ENCODE results near the gene CUEDC2. TPM values are rescaled to one million over a fixed set of nuclear protein-coding genes. Genes with fewer than 3 reads are reported as not detected.

CUEDC2 gene
- total RNA-seq, 2 donors from 2014 or later = 79.1 to 87.1 TPM

DNA sequence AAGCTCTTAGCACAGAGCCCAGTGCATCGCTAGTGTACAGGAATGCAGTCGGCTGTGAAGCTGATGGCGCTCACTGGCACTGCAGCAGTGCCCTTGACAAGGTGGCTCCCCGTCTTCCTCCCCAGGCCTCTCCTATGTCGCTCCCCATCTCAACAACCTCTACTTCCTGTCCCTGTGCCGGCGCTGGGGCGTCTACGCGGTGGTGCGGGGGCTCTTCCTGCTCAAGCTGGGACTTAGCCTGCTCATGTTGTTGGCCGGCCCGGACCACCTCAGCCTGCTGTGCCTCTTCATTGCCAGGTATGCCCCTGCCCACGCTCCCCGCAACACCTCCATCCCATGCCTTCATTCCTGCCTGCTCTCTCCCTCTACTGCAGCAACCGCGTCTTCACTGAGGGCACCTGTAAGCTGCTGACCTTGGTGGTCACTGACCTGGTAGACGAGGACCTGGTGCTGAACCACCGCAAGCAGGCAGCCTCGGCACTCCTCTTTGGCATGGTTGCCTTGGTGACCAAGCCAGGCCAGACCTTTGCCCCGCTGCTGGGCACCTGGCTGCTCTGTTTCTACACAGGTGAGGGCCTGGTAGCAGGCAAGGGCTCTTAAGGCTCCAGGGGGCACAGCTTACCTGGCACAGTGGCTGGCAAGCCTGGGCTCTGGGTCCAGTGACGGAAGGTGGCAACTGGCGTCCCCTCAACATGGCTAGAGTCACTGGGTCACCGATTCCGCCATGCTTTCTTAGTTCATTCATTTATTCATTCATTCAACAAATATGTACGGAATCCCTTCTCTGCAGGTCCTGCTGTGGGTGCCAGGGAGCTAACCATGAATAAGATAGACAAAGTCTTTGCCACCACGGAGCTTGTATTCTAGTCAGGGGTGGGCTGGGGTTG lies 41.3 kb upstream of the CUEDC2 start:
- Histone ChIP-seq H3K9me3 (no peaks in the 10 kb centered on the region), H3K4me1 (no peaks in the 10 kb centered on the region), H3K36me3 (no peaks in the 10 kb centered on the region), H3K4me3 (no peak overlapping the region), H3K27ac (no peak overlapping the region), H3K27me3 (no peaks in the 10 kb centered on the region)
- TF ChIP-seq, protein P1, sequence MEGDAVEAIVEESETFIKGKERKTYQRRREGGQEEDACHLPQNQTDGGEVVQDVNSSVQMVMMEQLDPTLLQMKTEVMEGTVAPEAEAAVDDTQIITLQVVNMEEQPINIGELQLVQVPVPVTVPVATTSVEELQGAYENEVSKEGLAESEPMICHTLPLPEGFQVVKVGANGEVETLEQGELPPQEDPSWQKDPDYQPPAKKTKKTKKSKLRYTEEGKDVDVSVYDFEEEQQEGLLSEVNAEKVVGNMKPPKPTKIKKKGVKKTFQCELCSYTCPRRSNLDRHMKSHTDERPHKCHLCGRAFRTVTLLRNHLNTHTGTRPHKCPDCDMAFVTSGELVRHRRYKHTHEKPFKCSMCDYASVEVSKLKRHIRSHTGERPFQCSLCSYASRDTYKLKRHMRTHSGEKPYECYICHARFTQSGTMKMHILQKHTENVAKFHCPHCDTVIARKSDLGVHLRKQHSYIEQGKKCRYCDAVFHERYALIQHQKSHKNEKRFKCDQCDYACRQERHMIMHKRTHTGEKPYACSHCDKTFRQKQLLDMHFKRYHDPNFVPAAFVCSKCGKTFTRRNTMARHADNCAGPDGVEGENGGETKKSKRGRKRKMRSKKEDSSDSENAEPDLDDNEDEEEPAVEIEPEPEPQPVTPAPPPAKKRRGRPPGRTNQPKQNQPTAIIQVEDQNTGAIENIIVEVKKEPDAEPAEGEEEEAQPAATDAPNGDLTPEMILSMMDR (IDR thresholded peaks at IDR 0.05) = no peak
- no peak for DNase-seq (ENCODE audit: low spot score)

DNA sequence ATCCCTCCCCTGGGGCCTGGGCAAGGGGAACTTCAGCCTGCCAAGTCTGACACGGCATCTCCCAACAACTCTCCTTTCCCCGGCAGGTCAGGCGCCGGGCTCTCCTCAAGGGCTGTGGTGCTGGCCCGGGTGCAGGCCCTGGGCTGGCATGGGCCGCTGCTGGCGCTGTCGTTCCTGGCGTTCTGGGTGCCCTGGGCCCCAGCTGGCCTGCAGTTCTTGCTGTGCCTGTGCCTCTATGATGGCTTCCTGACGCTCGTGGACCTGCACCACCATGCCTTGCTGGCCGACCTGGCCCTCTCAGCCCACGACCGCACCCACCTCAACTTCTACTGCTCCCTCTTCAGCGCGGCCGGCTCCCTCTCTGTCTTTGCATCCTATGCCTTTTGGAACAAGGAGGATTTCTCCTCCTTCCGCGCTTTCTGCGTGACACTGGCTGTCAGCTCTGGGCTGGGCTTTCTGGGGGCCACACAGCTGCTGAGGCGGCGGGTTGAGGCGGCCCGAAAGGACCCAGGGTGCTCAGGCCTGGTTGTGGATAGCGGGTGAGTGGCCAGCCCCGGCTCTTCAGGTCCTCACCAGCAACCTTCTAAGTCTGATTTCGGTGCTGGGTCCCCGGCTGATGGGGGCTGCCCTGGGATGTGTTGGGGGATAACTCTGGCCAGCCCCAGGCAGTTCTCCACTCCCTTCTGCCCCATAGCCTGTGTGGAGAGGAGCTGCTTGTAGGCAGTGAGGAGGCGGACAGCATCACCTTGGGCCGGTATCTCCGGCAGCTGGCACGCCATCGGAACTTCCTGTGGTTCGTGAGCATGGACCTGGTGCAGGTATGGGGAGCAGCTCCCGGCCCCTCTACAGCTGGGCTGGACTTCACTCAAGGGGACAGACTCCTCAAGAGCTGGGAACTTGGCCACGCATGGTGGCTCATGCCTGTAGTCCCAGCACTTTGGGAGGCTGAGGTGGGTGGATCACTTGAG lies 38.5 kb upstream of the CUEDC2 start:
- Histone ChIP-seq H3K27me3 (no peaks in the 10 kb centered on the region), H3K36me3 (no peaks in the 10 kb centered on the region), H3K9me3 (no peaks in the 10 kb centered on the region), H3K4me1 (no peaks in the 10 kb centered on the region), H3K4me3 (no peak overlapping the region), H3K27ac (no peak overlapping the region)
- TF ChIP-seq, protein P1 (IDR thresholded peaks at IDR 0.05) = no peak
- DNase-seq (ENCODE audit: low spot score) = no peak

DNA sequence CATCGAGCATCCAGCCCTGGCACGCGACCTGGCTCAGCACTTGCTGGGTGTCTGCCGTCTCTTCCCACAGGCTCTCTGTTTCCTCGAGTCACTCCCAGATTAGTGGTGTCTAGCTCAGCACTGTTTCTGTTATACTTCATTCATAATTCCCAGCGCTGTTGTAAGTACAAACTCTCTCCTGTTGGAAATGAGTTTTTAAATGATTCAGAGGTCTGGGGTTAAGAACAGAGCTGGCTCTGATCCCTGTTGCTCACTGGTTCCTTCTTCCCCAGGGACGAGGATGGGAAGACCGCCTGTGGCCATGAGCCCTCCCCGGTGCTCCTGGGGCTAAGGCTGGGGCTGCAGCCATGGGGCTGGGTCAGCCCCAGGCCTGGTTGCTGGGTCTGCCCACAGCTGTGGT lies 36.3 kb upstream of the CUEDC2 start:
- Histone ChIP-seq H3K4me3 (no peak overlapping the region), H3K27ac (no peak overlapping the region), H3K36me3 (no peaks in the 10 kb centered on the region), H3K27me3 (no peaks in the 10 kb centered on the region), H3K4me1 (no peaks in the 10 kb centered on the region), H3K9me3 (no peaks in the 10 kb centered on the region)
- TF ChIP-seq, protein P1 (IDR thresholded peaks at IDR 0.05) = no peak
- DNase-seq (ENCODE audit: low spot score) = no peak

DNA sequence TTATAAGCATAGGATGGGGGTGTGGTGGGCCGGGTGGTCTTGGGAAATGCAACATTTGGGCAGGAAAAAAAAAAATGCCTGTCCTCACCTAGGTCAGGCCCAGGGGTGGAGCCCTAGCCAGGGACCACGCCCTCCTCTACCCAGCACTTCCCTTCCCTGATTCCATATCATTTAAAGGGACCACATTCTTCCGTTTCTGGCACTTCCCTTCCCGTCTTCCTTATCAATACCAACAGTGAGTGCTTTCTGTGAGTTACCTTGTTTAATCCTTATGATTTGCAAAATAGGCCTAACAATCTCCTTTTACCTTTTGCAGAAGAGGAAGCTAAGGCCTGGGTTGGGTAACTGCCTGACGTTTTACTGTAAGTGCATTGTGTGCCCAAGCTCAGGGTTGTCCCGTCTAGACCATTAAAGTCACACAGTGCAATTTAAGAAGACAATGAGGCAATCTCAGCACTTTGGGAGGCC lies 35.6 kb upstream of the CUEDC2 start:
- Histone ChIP-seq H3K4me1 (peaks cover 0 to under 1% of the 10 kb centered on the region in 2 donors), H3K9me3 (no peaks in the 10 kb centered on the region), H3K27me3 (no peaks in the 10 kb centered on the region), H3K27ac (no peak overlapping the region), H3K4me3 (no peak overlapping the region), H3K36me3 (no peaks in the 10 kb centered on the region)
- TF ChIP-seq, protein P1 (IDR thresholded peaks at IDR 0.05) = no peak
- DNase-seq (ENCODE audit: low spot score) = no peak

DNA sequence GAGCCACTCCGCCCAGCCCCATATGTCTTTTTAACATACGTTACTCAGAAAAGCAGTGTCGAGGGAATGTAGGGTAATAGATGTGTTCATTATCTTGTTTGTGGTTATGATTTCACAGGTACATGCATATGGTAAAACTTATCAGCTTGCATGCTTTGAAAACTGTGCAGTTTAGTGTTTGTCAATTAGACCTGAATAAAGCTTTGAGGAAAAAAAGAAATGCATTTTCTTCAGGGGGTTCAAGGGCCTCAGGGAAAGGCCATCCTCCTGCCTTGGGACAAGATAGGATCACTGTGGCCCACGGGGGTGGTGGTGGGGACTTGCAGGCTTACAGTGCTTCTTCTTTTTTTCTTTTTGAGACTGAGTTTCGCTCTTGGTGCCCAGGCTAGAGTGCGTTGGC lies 34.9 kb upstream of the CUEDC2 start:
- H3K4me3 ChIP-seq = no peak overlapping the region
- H3K27ac ChIP-seq = no peak overlapping the region
- H3K9me3 ChIP-seq = no peaks in the 10 kb centered on the region
- H3K4me1 ChIP-seq = peaks cover 0 to 7% of the 10 kb centered on the region in 2 donors
- TF ChIP-seq, protein P1 (IDR thresholded peaks at IDR 0.05) = no peak
- no peaks in the 10 kb centered on the region for H3K36me3 ChIP-seq
- no peaks in the 10 kb centered on the region for H3K27me3 ChIP-seq
- DNase-seq (ENCODE audit: low spot score) = no peak
